ENCODE data around the gene EIF2AK2. TPM values are rescaled to one million over a fixed set of nuclear protein-coding genes. Genes with fewer than 3 reads are reported as not detected.
"Not testable (repeated sequence)": the region's sequence is repeated elsewhere in the genome, so short reads cannot be mapped to it uniquely, and the experiment has no call there.

The EIF2AK2 gene
- total RNA-seq: 16.8 and 17.5 TPM in 2 replicates

DNA sequence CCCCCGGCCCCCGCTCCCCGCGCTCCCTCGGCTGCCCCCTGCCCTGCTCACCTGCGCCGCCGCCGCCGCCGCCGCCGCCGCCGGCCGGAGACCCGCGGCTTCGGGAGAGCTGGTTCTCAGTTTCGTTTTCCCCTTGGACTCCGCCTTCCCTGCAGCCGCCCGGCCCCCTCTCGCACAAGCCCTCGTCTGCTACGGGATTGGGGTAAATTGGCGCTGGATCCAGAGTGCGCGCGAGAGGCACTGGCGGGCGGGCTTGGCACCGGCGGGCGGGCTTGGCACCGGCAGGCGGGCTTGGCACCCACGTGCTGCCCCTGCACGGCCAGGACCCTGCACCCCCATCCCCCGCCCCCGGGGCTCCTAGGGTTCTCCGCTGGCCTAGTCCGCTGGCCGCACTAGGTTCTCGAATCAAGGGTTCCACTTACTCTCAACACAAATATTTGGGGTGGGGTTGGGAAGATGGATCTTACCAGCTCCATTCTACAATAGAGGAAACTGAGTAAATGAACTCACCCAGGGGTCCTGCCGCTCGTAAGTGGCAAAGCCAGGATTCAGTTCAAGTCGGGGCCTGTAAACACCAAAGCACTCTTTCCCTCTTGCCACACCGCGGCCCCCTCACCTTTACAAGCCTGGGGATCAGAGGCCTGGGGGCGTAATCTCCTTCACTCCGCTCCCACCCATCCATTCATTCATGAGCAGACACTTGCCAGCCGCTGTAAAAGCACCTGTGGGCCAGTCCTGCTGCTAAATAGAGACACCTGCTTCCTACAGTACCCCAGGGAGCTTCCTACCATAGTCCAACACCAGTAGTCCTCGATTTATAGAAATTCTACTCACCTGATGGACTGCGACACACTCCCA lies at the start of gene EIF2AK2:
TSS of gene EIF2AK2 (minus strand) at position 124 of the 858 bp plus-strand sequence. CDS start 9,174 bp downstream, outside the sequence.
- peak; percentile 90 to 91 for DNase-seq (ENCODE audit: low read depth in 2 of 2)

DNA sequence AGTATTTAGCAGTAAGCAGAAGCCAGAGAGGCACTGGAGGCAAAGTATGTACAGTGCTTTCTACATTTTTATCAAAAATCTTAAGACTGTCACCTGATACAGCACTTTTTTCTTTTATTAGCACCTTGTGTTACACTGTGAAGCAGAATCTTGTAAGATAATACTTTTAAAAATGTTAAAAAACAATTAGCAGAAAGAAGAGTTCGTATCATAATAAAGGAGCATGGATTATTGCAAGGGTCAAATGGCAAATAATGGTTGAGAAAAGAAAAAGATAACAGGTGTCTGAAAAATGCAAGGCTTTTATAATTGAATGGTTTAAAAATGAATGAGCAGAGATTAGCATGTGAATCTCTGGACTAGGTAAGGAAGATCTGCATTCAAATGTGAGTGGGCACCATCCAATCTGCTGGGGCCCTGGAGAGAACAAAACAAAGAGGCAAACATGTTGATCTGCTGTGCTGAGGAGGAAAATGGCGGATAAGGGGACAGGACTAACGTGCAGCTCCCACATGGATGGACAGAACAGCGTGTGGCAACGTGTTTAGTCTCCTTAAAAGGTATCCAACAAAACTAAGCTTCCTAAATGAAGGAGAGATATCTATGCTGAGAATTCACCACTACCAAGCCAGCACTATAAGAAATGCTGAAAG lies 49.0 kb upstream of the EIF2AK2 start:
- no peak for DNase-seq (ENCODE audit: low read depth in 2 of 2)

DNA sequence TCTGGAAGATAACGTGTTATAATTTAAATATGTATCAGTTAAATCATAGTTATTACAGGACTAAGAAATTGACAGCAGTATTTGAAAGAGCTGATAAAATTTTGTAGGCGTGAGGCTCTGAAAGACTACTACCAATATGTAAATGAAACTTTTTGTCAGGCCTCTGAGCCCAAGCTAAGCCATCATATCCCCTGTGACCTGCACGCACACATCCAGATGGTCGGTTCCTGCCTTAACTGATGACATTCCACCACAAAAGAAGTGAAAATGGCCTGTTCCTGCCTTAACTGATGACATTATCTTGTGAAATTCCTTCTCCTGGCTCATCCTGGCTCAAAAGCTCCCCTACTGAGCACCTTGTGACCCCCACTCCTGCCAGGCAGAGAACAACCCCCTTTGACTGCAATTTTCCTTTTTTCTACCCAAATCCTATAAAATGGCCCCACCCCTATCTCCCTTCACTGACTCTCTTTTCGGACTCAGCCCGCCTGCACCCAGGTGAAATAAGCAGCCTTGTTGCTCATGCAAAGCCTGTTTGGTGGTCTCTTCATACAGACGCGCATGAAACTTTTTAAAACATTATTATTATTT lies 48.4 kb upstream of the EIF2AK2 start:
- DNase-seq (ENCODE audit: low read depth in 2 of 2): not testable (repeated sequence)

DNA sequence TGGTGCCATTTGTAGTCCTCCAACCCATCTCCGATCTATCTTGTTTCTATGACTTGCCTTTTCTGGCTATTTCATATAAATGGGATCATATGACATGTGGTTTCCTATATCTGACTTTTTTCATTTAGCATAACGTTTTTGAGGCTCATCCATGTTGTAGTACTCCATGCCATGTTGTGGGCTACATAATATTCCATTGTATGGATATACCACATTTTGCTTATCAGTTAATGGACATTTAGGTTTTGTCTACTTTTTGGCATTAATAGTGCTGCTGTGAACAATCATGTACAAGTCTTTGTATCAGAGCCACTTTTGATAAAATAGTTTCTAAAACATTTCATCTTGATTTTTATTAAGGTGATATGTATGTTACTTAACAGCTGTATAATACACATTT lies 46.9 kb upstream of the EIF2AK2 start:
- DNase-seq (ENCODE audit: low read depth in 2 of 2): no peak

DNA sequence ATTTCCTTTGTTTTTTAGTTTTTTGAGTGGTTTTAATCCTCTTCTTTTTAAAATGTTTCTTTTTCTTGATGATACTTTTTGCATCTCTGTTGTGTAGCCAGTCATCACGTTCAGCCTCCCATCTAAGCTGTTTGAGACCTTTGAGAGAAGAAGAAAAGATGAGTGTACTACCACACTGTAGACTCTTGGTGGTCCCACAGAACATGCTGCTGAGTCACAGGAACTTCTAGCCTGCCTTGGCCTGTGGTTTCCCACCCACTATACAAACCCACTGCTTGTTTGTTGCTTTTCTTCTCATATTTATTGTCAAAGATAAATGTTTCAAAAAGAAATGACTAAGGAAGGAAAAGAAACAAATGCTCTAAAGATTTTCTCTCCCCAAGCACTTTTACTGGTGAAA lies 45.0 kb upstream of the EIF2AK2 start:
- peak in 1 of 2 donors; percentile 10 for DNase-seq (ENCODE audit: low read depth in 2 of 2)

DNA sequence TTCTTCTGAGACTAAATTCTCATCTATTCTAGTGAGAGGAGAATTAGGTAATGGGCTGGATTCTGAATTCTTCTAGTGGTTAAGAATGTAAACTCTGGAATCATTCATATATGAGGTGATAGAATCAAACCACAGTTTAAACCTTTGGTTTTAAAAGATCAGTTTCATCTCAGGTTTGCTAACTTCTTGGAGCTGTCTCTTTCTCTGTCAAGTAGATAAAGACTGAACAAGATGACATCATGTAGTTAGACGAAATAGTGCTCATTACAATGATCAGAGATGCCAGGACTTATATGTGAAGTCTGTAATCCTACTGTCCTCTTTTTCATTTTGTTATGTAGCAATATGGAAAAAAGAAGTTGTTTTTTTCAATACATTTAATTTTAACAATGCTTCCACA lies 44.4 kb upstream of the EIF2AK2 start:
- DNase-seq (ENCODE audit: low read depth in 2 of 2): no peak

DNA sequence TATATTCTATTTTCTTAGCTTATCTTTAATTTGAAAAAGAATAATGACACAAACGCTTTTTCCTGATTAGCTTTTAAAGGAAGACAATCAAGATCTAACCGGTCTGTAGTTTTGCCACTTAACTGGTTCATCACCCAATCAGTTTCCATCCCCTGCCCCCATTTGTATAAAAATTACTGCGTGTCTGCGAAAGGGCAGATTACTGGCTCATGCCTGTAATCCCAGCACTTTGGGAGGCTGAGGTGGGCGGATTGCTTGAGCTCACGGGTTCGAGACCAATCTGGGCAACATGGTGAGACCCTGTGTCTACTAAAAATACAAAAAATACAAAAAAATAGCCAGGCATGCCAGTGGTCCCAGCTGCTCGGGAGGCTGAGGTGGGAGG lies 41.9 kb upstream of the EIF2AK2 start:
- no peak for DNase-seq (ENCODE audit: low read depth in 2 of 2)

DNA sequence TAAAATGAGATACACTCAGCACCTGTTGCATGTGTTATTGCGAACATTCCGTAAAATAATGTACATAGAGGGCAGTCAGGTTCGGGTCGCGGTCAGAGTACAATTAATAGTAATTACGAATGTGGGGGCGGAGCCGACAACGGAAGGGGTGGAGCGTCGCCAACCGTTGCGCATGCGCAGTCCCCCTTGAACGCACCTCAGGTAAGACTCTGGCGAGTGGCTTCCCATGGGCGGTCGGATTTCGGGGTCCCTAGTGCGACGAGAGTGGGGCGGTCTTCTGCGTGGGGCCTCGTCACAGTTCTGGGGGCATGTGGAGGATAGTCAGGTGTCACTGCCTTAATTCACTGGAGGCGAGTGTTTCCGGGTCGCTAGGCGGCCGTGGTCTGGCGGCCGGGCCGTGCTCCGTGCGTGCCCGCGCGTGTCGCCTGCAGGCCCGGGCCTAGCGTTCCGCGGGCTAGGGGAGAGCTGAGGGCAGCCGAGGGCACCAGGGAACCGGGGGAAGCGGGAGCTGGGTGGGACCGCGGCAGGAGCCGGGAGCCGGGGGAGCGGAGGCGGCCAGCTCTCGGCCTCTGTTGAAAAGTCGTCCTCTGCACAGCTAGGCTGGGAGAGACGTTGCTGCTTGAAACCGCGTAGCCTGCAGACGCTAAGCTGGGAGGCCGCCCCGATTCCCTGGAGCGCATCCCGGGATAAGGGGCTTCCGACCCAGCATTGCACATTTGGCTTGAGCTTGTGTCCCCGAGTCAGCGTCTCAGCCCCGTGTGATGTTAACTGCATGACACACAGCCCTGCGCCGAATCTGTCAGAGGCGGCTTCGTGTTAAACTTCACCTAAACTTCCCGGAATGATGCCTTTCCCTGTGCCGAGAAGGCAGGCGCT lies 39.8 kb upstream of the EIF2AK2 start, which contains the start of gene CEBPZOS:
TSS of gene CEBPZOS (plus strand) at position 177 of the 876 bp plus-strand sequence. CDS start 3,209 bp downstream, outside the sequence.
- peak; percentile 82 to 90 for DNase-seq (ENCODE audit: low read depth in 2 of 2)

DNA sequence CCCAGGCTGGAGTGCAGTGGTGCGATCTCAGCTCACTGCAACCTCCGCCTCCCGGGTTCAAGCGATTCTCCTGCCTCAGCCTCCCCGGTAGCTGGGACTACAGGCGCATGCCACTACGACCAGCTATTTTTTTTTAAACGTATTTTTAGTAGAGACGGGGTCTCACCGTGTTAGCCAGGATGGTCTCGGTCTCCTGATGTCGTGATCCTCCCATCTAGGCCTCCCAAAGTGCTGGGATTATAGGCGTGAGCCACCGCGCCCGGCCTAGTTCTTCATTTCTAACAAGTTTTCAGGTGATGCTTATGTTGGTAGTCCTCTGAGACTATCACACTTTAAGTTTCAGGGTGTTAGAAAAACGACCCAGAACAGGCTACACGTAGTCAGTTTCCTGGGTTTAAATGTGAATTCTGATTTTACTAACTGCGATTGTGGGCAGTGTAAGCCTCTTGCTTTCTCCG lies 39.1 kb upstream of the EIF2AK2 start:
- not testable (repeated sequence) for DNase-seq (ENCODE audit: low read depth in 2 of 2)

DNA sequence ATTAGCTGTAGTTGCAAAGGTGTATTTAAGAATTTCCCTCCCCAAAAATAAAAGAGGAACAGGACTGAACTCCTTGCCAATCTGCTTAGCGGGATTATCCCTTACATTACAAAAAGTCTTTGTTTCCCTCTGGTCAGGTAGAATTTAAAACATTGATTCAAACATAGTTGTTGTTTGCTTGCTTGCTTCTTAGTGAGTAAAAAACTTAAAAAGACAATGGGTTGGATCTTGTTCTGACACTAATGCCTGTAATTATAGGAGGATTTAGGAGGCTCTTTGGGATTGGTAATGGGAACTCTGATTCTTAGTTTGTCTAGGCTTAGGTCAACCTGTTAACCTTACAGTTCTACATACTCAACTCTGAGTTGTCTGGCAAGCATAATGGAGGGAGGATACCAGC lies 35.8 kb upstream of the EIF2AK2 start:
- DNase-seq (ENCODE audit: low read depth in 2 of 2): no peak

DNA sequence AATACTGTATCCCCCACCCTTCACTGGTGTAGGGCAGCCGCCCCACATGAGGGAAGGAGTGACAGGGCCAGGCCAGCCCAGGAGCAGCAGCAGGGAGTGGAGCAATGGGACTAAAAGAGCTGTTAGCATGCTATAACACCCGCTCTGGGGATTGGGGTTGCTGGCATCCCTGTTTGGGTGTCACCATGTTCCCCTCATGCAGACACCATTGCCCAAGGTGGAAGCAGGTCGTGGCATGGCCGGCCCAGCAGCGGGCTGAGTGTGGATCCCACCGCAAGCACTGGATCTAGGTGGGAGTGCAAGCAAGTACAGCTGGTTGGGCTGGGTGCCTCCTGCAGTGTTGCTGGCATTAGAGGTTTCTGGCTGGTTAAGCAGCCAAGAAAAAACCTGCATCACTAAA lies 35.0 kb upstream of the EIF2AK2 start:
- no peak for DNase-seq (ENCODE audit: low read depth in 2 of 2)

DNA sequence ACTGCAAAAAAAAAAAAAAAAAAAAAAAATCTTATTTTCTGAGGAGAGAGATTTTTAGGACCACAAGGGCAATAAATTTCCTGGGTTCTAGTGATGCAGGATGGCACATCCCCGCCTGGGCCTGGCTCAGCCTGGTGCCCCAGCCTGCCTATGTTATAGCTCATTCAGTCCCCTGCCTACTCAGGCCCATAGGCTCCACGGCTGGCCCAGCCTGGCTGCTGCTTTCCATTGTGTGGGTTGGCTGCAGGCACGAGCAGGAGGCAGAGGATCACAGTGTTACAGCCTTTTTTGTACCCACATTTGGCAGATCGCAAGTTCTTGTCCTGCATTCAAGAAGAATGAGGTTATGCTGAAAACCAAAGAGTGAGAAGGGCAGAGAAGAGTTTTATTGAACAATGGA lies 34.5 kb upstream of the EIF2AK2 start:
- DNase-seq (ENCODE audit: low read depth in 2 of 2): no peak

DNA sequence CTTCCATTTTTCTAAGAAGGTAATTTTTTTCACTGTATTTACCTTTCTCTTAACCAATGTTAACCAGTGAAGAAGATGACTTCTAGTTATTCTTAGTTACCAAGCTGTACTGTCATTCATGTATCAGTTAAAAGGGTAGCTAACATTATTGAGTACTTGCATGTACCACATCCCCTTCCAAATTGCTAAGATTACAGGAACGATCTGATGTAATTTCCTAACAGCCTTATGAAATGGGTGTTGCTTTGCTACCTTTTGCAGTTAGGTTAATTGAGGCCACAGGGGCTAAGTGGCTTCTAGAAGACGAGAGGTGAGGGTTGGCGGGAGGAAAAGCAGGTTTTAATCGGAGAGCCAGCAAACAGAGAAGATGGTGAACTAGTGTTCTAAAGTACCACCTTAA lies 33.5 kb upstream of the EIF2AK2 start:
- no peak for DNase-seq (ENCODE audit: low read depth in 2 of 2)

DNA sequence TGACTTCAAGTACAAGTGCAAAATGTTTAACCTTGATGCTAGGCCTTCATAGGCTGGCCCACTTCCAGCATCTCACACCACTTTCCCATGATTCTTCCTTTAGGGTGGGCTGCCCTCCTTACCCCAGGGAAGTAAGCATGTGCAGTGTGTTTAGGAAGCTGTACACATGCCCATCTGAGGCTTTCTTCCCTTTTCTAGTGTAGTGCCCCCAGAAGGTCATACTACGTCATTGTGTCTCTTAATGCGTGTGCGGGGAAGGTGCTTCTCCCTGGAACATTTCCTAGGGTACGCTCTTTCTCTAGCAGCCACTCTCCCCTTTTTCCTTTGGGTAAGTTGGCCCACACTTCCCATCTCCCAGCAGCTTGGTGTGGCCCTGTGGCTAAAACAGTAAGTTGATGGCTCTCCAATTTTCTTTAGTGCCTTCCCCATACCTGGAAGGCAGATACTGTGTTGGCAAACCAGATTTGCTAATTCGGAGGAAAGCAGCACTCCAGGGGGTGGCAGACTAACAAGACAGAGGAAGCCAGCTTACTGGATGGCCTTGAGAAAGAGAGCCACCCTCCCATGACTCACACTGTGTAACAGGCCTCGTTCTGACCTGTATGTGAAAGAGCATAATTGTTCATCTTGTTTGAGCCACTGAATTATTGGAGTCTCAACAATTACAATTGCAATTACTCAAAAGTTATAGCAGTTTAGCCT lies 32.8 kb upstream of the EIF2AK2 start:
- peak; percentile 7 to 81 for DNase-seq (ENCODE audit: low read depth in 2 of 2)

DNA sequence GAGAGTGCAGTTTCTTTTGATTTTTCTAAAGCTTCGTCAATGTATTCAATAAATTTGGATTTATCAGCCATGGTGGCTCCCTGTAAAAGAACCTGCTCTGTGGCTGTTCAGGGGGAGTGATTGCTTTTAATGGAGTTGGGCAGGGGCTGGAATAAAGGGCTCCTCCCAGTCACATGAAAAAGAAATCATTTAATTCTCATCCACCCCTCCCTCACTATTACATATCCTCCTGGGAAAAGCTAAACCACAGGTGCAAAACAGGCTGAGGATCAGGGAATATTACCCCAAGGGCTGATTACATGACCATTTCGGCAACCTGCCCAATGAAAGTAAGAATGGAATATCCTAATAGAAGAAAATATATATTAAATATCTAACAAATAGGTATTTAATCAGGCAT lies 31.8 kb upstream of the EIF2AK2 start, which contains the start of gene SULT6B1:
TSS of gene SULT6B1 (minus strand) at position 101 of the 400 bp plus-strand sequence. CDS start at position 71, 30 bp downstream.
- DNase-seq (ENCODE audit: low read depth in 2 of 2): no peak

DNA sequence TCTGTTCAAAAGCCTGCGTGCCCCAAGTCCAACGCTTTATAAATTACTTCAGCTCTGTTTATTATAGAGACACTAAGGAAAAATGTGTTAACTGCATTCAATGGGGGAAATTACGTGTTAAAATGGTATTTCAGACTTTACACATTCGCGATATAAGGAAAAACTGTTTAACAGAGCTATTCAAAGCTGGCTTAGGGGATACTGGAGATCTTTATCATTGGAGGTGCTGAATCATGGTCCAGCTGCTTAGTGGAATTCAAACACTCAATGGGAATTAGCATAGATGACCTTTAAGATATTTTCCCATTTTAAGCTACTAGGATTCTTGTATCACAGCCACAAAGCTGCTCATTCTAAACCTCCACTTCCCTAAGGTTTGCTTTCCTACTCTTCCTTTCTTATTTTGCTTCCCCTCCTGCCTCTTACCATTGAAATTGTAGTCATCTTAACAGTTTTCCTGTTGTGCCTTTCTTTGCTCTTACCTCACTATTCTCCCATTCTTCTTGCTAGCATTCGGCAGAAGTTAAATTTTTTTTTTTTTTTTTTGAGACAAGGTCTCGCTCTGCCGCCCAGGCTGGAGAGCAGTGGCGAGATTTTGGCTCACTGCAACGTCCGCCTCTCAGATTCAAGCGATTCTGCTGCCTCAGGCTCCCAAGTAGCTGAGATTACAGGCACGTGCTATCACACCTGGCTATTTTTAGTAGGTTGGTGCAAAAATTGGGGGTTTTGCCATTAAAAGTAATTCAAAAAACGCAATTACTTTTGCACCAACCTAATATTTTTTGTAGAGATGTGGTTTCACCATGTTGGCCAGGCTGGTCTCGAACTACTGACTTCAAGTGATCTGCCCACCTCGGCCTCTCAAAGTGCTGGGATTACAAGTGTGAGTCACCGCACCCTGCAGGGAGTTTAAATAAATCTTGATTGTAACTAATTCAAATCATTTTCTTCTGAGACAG lies 25.2 kb upstream of the EIF2AK2 start:
- peak in 1 of 2 donors; percentile 74 for DNase-seq (ENCODE audit: low read depth in 2 of 2)

DNA sequence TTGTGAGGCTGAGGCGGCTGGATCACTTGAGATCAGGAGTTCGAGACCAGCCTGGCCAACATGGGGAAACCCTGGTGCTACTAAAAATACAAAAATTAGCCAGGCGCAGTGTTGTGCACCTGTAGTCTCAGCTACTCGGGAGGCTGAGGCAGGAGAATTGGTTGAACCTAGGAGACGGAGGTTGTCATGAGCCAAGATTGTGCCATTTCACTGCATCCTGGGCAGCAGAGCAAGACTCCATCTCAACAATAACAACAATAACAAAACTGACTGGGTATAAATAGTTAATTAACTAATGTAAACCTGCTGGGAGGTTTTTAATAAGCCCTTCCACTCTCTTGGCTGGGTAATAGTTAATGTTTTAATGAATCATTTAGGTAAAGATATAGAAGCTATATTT lies 23.9 kb upstream of the EIF2AK2 start:
- DNase-seq (ENCODE audit: low read depth in 2 of 2): no peak

DNA sequence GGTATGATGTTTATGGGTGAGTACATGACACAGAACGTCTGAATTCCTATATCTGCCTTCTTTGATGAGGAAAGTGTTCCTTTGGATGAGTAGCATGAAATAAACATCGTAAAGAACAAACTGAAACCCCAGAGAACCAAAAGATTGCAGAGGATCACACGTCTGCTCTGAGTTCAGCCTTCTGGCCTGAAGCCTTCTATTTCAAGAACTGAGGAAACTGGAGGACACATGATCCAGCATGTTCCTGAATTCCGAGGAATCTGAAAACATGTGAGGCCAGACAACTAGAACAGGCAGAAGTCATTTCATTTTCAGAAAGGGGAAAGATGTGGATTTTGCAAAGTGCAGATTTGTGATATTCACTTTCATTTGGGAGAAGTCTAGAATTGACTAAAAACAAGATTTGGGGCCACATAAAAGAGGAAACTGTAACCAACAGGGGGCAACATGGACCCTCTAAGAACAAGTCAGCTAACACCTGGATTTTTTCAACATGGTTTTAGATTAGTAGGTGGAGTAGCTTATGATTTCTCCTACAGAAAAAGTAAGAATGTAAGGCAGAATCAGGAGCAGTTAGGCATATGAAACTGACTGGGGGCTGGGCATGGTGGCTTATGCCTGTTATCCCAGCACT lies 23.3 kb upstream of the EIF2AK2 start:
- no peak for DNase-seq (ENCODE audit: low read depth in 2 of 2)

DNA sequence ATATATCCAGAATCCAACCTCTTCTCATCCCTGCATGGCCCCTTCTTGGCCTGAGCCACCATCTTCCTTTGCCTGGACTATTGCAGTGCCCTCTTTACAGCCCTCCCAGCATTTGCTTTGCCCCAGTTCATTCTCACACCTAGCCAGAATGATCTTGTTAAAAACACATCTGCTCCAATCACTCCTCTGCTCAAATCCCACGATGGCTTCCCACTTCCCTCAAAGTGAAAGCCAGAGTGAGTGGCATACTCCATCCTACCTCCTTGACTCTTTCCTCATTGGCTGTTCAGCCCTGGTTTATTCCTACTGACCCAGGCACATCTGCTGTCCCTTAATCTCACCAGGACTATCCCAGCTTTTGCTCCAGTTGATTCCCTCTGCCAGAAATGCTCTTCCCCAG lies 17.0 kb upstream of the EIF2AK2 start:
- no peak for DNase-seq (ENCODE audit: low read depth in 2 of 2)

Data from lung microvascular endothelial cell (primary cell).